ENCODE results near the gene USP2.

- TF ChIP-seq CTCF (conservative IDR thresholded peaks at IDR 0.05 in 1 of 2, IDR thresholded peaks at IDR 0.05 in 1 of 2; ENCODE audit: extremely low read depth in 1 of 2, insufficient read depth in 1 of 2, low read depth in 1 of 2, low read length in 2 of 2) (no peak), EZH2 (IDR thresholded peaks at IDR 0.05; ENCODE audit: borderline replicate concordance, low read length) (no peak)
Measured at GRCh38 chr11:119305556-119306372, 75.7 kb downstream of the USP2 start.

Data from mammary epithelial cell (primary cell).